H1 (cell line): ENCODE data around the gene DOCK11. TPM values are rescaled to one million over a fixed set of nuclear protein-coding genes. Genes with fewer than 3 reads are reported as not detected.

Experiments
- EGR1 ChIP-seq: IDR thresholded peaks from 2 replicates; pipeline ENCODE4 v1.6.1; 2011; ENCODE audit warnings: low read depth, low read length, borderline replicate concordance
- FOSL1 ChIP-seq: IDR thresholded peaks from 2 replicates; pipeline ENCODE4 v1.6.1; 2011; ENCODE audit warnings: mild to moderate bottlenecking, low read depth, low read length, moderate library complexity; ENCODE audit not compliant: insufficient read depth
- JUND ChIP-seq: IDR thresholded peaks from 2 replicates; pipeline ENCODE4 v1.6.1; 2011; ENCODE audit warnings: mild to moderate bottlenecking, improper control_type of control experiment, low read length
- MAFK ChIP-seq: IDR thresholded peaks from 2 replicates; pipeline ENCODE4 v1.6.1; 2012; ENCODE audit warnings: low read depth, mild to moderate bottlenecking, improper control_type of control experiment, low read length
- RXRA ChIP-seq: IDR thresholded peaks from 2 replicates; pipeline ENCODE4 v1.6.1; 2011; ENCODE audit warnings: low read depth, mild to moderate bottlenecking, low read length, moderate library complexity; ENCODE audit not compliant: insufficient read depth
- SAP30 ChIP-seq: fragments of 300-600 bp; sonication (generic); IDR thresholded peaks from 2 replicates; pipeline ENCODE4 v1.7.1; 2012; ENCODE audit warnings: low read length, moderate library complexity, mild to moderate bottlenecking, inconsistent platforms; ENCODE audit not compliant: insufficient read depth, insufficient replicate concordance
- SUZ12 ChIP-seq: fragments of 200-600 bp; sonication (generic); IDR thresholded peaks from 2 replicates; pipeline ENCODE4 v1.6.1; 2012; ENCODE audit warnings: mild to moderate bottlenecking, inconsistent platforms, low read length, moderate library complexity, mixed read lengths
- TBP ChIP-seq: IDR thresholded peaks from 2 replicates; pipeline ENCODE4 v1.6.1; 2011; ENCODE audit warnings: low read depth, low read length, improper control_type of control experiment
- polyA plus RNA-seq, 7 experiments: library from polyadenylated mRNA; depleted of rRNA in 3 of 7; stranded (reverse) in 5 of 7; unstranded in 2 of 7; fragments of >200 nt in 5 of 7; fragments of 200-250 nt in 2 of 7; gene quantifications; 1 replicate in 5 of 7; 2 replicates in 1 of 7; 4 replicates in 1 of 7; pipeline versions ENCODE4 v1.2.1 to v1.2.3, GENCODE V29; 2011 to 2013; ENCODE audit warnings: missing spikeins in 2 of 7, mixed read lengths in 2 of 7
- total RNA-seq: library from RNA; stranded (reverse); fragmentation: NEBNext Ultra II Directional; extraction: Animal tissue kit (Norgen Biotek cat#: 25700); gene quantifications from 2 replicates; pipeline ENCODE4 v1.2.1, GENCODE V29; 2021

Gene DOCK11
- total and polyA plus RNA-seq, 2 of the 8 experiments (the other 6 are each of a cell fraction or from before 2014, with no cell fraction given) = 4.9 to 12.0 TPM

- TF ChIP-seq MAFK (no peak), SAP30 (no peak), TBP (no peak), FOSL1 (no peak), SUZ12 (no peak), RXRA (no peak), EGR1 (no peak), JUND (no peak)
Measured at GRCh38 chrX:118448273-118448783, 47.3 kb upstream of the DOCK11 start (continued).
